ENCODE data around the gene MGMT.
"Not testable (repeated sequence)": the region's sequence is repeated elsewhere in the genome, so short reads cannot be mapped to it uniquely, and the experiment has no call there.

Gene MGMT

DNA sequence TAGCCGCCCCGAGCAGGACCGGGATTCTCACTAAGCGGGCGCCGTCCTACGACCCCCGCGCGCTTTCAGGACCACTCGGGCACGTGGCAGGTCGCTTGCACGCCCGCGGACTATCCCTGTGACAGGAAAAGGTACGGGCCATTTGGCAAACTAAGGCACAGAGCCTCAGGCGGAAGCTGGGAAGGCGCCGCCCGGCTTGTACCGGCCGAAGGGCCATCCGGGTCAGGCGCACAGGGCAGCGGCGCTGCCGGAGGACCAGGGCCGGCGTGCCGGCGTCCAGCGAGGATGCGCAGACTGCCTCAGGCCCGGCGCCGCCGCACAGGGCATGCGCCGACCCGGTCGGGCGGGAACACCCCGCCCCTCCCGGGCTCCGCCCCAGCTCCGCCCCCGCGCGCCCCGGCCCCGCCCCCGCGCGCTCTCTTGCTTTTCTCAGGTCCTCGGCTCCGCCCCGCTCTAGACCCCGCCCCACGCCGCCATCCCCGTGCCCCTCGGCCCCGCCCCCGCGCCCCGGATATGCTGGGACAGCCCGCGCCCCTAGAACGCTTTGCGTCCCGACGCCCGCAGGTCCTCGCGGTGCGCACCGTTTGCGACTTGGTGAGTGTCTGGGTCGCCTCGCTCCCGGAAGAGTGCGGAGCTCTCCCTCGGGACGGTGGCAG lies at the start of gene MGMT:
Gene MGMT, plus strand, starts transcription at position 539 of the 656 bp plus-strand sequence.
- peak; percentile 96 for DNase-seq (ENCODE audit: low read depth)

DNA sequence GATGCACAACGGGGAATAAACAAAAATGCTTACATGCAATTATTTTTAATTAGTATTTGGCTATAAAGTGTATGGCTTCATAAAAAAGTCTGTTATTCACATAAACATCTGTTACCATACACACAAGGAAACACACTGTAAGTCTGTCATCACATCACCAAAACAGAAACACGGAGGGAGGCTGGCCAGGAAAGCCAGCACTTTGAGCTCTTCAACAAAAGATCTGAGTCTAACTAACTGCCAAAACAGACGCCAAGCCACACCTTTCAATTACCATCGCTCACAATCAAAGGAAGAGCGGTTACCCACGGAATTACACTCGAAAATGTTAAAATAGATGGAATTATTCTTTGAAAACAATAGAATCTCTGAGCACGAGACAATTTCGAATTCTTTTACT lies 49.2 kb upstream of the MGMT start:
- DNase-seq (ENCODE audit: low read depth), result no peak

DNA sequence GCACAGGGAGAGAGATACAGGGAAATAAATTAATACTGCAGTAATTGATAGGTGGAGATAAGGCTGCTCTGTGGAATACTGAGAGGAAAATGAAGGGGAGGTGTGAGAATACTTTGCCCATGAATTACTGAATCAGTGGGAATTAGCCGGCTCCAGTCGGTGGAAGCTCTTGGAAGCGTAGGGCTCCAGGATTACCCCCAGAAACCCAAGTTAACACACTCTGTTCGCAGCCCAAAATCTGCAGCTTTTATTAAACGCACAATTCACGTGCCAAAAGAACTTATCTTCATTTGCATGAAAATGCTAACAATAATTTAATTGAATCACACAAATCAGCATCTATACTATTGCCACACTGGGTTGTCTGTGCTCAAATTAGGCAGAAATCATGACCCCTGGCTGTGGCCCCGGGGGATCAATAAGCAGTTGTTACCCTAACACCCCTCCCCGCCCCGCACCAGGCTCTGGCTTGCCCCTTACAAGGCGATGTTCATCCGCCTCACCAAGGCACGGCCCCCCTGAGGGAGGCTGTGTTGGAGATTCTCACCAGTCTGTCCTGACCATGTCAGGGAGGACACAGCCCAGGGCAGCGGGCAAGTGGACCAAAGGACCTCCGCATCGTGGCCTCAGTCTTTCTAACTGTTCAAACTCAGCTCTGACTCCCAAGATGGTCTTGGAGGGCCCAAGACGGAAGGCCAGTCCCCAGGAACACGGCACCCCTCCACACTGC lies 48.4 kb upstream of the MGMT start:
- DNase-seq (ENCODE audit: low read depth), result no peak

DNA sequence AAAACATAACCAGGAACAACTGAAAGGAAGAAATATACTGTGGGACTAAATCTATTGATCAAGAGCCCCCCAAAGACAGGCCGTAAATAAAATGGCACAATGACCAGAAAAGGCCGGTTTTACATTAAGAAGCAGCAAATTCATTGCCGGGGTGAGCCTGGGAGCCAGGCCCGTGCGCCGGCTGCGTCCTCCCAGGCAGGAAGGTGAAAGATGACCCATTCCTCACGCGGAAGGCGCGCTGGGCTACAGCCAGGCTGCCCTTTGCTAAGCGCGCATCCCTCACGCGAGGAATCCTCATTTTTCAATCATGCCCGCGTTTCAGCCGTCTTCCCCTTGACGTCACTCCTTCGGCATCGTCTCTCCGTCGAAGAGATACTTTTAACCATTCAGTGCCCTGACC lies 47.6 kb upstream of the MGMT start:
- no peak for DNase-seq (ENCODE audit: low read depth)

DNA sequence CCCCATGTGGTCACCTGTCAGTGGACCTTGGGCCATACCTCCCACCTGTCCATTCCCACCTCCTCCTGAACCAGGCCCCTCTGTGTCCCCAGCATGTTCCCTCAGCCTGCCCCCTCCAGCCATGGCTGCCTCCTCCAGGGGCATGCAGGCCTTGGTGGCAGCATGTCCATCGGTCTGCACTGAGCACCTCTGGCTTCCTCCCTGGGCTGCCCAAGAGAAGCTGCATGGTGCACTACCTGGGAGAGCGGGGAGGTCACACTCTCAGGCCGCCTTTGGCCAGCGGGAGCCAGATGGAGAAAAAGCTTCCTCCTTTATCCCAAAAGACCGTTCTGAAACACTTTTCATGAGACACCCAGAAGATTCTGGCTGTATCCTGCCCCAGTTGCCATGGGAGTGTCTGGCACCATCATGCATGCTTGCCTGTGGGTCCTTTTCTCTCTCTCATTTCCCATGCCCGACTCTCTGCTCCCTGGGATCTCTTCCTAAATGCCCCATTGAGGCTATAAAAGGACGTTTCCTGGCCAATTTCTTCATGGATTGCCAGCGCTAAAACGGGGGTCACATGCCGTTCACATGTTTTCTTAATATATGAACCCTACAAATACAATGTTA lies 45.5 kb upstream of the MGMT start:
- DNase-seq (ENCODE audit: low read depth), result no peak

DNA sequence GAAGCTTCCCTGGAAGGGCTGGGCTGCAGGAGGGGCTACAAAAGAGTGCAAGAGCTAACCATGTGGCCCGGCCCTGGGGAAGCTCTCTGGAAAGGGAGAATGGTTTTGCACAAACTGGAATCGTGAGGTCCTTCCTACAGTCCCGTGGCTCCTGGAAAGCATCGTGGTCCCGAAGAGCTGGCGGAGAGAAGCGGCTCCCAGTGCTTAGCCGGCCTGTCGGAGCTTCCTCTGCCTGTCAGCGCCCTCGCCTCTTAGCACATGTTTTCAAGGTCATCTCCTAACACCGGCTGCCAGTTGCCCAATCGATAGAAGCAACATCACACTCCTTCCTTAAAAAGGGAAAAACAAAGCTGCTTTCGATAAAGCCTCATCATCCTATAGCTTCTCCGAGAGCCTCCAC lies 42.1 kb upstream of the MGMT start:
- no peak for DNase-seq (ENCODE audit: low read depth)

DNA sequence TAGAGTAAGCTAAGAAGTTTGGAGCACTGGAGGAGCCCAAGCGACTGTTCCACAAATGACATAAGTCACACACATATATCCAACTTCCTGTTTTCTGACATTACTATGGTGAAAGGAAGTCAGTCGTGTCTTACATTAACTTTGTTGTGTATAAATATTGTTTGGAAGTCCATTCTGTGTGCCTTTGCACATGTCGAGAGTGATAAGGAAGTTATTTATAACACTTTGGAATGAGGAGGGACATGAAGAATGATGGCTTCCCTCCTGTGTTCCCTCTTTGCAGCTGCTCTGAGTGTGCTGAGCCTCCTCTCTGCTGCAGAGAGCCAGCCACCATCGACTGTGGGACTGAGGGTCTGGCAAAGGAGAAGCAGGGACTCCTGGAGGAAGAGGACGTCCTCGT lies 40.4 kb upstream of the MGMT start:
- DNase-seq (ENCODE audit: low read depth), result no peak

DNA sequence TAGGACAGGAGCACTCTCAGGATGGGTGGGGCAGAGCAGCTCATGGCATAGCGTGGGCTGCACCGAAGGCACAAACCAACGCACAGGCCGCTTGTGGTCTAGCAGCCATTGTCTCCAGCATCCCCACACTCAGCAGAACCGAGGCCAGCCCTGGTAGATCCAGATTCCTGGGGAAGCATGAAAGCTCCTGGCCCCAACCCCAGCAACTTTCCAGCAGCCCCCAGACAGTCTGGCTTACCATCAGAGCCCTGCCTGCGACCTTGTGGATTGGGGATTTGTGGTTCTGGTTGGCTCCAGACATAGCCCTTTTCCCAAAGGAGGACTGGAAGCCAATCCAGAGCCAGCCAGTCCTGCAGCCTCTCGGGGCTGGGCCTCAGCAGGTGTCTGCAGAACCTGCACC lies 33.8 kb upstream of the MGMT start:
- no peak for DNase-seq (ENCODE audit: low read depth)

DNA sequence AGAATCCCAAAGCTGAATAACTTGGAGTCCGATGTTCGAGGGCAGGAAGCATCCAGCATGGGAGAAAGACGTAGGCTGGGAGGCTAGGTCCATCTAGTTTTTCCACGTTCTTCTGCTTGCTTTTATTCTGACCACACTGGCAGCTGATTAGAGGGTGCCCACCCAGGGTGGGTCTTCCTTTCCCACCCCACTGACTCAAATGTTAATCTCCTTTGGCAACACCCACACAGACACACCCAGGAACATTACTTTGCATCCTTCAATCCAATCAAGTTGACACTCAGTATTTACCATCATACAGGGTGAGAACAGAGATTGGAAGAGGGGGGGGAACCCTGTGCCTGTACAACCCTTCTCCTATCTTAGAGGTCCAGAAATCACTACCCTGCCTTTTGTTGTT lies 31.3 kb upstream of the MGMT start:
- not testable (repeated sequence) for DNase-seq (ENCODE audit: low read depth)

DNA sequence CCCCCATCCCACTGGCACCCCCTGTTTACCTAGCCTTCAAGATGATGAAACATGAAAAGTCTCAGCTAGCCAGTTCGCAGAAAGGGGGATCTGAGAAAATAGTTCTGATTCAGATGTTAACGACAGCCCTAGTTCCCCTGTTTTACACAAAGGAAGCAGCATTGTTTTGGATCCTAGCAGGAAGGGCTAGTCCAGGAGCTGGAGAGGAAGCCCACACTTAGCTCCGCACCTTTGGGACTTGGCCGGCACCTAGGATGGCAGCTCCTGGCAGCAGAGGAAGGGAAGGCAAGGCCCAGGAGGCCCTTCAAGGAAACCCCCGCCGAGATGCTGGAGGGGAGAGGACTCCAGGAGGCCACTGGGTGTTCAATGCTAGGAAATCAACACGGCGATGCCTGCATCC lies 29.0 kb upstream of the MGMT start:
- DNase-seq (ENCODE audit: low read depth), result no peak

DNA sequence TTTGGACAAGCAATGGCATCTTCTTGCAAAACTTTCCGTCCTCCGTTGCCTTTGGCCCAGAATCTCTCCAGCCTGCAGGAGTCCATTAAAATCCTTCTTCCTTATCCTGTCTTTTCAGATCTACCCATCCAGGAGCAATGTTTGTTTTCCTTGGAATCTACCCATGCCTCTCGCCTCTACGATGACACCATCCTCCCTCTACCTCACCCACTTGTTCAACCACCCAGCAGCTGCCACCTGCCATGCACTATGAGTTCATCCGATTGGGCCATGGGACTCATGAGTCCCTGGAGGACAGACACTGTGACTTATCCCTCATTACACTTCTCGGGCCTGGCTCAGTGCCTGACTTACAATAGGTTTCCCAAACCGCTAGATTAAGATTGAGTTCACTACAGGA lies 26.8 kb upstream of the MGMT start:
- DNase-seq (ENCODE audit: low read depth), result no peak

DNA sequence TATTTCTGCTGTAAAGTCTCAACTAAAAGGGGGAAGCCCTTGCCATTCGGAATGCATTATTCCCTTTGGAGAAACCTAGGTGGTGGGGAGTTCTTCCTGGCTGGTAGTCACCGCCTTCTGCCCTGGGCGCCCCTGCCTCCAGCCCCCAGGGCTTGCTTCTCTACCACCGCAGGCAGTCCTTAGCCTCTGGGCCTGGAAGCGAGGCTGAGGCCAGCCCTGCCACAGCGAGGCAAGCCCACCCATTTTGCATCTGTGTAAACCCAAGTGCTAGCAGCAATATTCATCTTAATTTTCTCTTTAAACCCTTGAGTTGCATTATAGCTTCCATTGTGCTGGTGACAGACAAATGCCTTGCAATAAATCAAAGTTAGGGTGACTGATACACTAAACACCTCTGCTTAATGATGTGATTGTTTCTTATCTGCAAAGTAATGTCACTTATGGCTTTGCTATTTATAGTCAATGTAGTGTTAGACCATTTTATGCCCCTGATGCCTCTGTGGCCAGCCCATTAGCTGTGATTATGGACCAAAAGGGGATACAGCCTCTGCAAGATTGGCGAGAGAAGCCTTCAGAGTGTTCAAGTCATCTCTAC lies 26.2 kb upstream of the MGMT start:
- no peak for DNase-seq (ENCODE audit: low read depth)

DNA sequence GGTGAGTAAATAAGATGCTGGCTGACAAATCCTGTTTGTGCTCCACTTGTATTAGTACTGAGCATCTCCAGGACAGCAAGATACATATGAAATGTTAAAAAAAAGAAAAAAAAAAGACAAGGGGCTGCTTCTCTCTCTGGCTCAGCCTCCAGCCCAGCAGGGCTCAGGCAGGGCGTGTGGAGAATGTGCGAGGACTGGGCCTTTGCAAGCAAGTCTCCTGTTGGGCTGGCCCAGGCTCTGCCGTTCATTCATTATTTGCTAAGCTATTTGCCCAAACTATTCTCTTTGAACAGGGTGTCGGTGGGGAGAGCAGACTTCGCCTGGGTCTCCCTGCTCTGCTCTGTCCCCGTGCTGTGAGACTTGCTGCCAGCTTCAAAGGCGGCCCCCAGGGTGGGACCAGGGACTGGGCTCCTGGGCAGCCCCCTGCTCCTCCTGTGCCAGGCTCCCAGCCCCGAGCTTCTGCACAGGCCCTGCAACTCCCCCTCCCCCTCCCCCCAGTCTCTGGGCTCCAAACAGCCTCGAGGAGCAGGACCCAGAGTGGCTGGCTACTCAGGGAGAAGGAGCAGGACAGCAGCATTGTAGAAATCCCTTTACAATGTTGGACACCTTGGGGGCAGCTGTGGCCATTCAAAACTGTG lies 25.6 kb upstream of the MGMT start:
- DNase-seq (ENCODE audit: low read depth), result no peak

DNA sequence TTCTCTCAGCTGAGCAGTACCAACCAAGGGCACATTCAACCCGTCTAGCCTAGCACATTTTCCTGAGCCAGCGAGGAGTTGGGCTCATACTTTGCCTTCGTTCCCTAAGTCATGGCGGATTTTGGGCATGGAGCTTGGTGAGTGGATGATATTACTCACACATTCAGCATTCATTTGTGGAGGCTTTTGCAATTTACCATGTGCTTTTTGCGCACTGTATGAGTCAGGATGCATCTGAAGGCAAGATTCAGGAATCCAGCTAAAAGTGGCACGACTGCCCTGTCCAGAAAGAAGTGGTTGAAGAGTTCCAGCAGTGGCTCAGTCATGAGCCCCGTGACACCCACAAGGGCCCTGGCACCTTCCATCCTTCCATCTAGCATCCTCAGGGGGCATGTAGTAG lies 24.2 kb upstream of the MGMT start:
- DNase-seq (ENCODE audit: low read depth), result no peak

DNA sequence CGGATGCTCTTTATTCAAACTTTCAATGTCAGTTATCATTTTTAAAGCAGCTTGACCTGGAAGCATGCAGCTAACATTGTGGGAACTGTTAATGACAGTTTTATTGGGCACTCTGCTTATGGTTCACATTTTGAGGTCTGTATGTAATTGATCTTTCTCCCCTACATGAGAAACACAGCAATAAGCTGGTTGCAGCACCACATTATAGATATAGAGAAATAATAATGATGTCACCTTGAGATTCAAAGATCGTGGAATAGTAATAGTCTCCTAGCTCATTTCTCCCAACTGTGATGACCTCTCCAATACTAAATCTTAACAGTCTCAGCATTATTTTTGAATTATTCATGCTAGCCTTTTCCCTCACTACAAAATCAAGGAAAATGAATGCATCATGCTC lies 22.7 kb upstream of the MGMT start:
- no peak for DNase-seq (ENCODE audit: low read depth)

DNA sequence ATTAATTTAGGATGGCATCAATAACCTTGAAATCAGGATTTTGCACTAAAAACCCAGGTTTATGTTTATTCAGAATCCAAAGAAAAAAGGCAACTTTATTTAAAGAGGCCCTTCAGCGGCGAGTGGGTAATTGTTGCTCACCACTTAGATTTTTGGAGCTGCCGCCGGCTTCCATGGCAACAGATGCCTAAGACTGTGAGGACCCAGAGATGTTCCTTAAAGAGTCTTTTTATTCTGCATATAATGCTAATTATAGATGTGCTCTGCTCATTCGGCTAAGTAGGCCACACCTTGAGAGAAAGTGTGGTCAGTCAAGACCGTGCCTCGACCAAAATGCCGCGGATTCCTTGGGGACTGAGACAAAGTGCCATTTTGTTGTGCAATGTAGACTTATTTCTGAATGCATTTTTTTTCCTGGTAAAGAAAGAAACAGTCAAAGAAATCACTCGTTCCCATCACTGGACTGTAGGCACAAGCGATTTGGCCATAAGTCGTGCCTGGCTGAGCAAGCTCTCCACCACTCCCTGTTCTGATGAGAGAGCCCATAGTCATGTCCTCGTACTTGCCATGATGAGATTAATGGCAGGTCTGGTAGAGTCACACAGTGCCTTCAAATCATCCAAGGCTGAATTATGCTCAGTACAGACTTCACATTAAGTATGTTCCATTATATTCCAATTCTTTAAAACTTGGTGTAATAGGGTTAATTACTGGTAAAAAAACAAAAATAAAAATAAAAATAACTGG lies 21.4 kb upstream of the MGMT start:
- no peak for DNase-seq (ENCODE audit: low read depth)

DNA sequence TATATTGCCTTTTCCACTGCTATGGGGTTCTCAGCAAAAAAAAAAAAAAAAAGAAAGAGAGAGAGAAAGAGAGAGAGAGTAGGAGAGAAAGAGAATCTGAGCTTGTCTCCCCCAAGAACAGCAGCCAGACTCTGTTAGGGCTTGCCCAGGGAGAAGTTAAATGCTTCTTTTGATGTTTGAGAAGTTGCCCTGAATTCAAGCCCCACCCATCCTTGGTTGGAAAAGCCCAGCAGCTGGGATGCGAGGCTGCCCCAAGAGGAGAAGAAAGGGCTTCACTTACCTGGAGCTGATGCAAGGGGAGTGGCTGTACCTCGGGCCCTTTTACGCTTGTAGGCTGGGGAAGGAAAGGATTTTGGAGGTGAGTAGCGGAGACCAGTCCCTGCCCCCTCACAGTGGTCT lies 20.9 kb upstream of the MGMT start:
- no peak for DNase-seq (ENCODE audit: low read depth)

DNA sequence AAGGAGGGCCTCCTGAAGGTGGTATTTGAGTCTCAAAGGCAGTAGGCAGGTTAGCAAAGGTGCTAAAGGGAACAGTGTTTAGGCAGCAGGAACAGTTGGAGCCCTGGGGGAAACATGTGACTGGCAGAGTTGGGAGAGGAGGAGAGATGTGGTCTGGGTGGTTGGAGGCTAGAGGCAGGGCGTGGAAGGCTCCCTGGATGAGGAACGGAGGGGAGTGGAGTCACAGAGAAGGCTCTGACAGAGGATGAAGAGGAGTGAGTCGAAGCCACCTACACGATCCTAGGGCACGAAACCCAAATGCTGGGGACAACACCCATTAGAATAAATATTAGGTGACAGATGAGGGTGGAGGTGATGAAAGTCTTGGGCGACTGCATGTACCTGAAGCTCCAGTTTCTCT lies 19.6 kb upstream of the MGMT start:
- DNase-seq (ENCODE audit: low read depth), result no peak

DNA sequence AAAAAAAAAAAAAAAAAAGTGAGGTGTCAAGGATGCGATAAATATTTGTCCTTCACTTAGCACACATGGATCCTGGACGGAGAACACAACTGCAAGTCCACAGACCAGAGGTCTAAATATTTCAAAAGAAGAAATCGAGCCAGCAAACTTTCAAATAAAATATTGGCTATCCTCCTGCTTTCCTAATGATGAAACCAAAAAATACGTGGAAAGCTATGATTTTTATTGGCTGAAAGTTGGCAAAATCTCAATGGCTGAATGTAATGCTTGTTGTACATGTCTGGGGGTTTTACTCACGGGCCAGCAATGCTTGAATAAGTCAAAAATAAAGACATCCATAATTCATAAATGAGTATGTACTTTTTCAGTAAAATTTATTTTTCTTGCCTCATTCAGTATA lies 19.0 kb upstream of the MGMT start:
- no peak for DNase-seq (ENCODE audit: low read depth)

DNA sequence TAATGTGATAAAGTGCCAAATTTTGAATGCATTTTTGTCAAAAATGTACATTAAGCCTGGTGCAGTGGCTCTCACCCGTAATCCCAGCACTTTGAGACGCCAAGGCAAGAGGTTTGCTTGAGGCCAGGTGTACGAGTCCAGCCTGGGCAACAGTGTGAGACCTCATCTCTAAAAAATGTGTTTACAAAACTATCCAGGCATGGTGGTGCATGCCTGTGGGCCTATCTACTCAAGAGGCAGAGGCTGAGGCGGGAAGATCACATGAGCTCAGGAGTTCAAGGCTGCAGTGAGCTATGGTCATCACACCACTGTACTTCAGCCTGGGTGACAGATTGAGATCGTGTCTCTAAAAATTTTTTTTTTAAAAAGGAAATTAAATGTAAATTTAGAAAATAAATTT lies 18.5 kb upstream of the MGMT start:
- no peak for DNase-seq (ENCODE audit: low read depth)

DNA sequence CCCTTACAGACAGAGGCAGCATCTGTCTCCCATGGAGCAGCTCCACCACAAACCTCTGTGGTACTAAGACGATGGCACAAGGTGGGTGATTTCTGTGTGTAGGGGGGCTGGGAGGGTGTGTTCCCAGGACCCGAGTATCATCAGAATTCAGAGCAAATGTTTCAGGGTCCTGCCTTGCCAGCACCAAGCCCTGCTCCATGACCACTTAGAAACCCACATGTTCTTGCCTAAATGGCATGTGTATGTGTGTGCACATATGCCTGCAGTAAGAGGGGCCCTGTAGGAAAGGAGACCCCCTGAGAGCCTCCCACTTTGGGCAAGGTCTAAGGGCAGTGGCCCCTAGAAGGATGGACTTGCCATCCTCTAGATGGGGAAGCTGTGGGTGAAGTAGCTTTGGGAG lies 17.1 kb upstream of the MGMT start:
- no peak for DNase-seq (ENCODE audit: low read depth)

DNA sequence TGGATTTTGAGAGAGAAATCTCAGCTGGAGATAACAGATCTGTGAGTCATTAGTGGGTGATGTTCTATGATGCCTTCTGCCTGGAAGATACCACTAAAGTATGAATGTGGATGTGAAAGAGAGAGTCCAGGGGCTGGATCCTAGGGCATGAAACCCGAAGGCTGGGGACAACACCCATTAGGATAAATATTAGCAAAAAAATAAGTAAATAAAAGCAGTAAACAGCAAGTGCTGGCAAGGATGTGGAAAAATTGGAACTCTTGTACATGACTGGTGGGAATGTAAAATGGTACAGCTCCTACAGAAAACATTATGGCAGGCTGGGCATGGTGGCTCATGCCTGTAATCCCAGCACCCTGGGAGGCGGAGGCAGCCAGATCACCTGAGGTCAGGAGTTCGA lies 16.6 kb upstream of the MGMT start:
- DNase-seq (ENCODE audit: low read depth), result no peak
